GM18868 (cell line): ENCODE measurements around the gene WBP11.
A peak's percentile ranks its signal among the peaks of the same experiment; 100 is the strongest.

Experiments used
- ATAC-seq: cut with Tn5 transposase; IDR thresholded peaks from one replicate; pipeline ENCODE4 v1.9.1; 2021; ENCODE audit warnings: mild to moderate bottlenecking, moderate library complexity; ENCODE audit not compliant: unreplicated experiment

WBP11 gene

DNA sequence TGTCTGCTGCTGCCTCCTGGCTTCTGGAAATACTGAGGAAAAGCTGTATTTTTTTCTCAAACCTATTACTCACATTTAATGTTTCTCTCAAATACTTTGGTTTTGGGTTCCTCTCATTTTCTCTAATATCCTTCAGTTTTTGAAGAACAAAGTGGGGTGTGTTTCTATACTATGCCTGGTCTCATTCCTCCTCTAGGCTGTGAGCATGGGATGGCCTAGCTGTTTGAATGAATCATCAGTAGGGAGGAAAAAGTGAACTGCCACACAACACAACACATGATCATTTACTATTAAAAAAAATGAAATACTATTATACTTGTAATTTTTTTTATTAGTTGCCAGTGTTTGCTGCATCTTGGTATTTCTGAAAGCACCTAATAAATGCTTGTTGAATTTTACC lies 22.0 kb upstream of the WBP11 start:
- ATAC-seq, result no peak

DNA sequence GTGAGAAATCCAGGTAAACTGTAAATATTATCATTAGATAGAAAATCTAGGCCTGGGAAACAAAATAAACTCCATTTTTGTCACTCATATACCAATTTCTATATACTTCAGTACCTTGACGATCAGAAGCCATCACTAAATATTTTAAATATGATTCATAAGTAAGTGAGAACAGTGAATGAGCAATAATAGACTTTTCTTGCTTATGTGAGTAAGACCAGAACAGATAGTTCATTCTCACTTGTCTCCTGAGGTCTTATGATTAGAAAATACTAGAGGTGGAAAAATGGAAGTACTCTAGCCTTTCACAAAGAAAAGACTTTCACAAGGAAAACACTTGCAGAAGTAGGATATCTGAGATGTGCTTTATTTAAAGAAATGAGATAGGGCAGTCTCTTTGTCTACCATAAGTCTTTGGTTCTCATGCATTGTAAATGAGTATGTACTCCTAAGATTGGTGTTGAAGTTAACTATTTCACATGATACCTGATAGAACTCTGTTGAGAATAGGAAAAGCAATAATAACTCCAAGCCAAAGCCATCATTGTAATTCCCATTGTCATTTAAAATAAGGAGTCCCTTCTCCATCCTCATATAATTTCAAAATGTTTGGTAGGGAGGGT lies 20.8 kb upstream of the WBP11 start:
- peak; percentile 41 for ATAC-seq

DNA sequence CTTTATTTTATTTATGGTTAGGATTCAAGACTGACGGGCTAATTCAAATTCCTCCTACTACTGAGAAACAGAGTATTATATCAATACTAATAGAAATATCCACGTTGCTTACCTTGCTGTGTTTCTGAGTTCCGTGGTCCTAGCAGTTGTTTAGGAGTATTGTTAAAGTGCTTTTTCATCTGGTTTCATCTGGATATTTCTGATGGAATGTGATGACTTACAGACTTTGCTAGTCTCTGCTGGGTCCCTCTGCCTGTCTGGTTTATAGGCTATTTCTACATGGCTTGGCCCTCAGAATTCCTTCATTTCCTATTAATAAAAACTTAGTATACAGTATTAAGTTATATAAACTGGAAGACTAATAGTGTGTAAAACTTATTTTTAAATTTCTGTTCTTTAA lies 10.7 kb upstream of the WBP11 start, which contains the start of gene SMCO3:
TSS of gene SMCO3 (minus strand) at position 169 of the 400 bp plus-strand sequence. CDS start 7,502 bp downstream, outside the sequence.
- ATAC-seq, result no peak

DNA sequence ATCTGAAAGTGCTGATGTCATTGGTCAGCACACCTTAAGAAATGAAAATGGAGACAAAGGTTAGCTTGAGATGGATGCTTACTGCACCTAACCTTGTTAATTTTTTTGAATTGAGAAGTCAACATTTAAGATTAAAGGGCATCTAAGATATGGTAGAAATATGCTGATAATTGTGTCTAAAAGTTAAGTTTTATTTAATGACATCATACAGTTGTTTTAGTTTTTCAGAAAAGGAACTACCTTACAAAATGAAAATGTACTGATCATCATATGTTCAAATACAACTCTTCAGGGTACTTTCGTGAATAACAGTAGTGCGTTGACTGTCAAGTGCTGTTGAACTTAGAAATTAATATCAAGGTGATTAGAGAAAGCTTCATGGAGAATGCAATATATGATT lies 8.2 kb upstream of the WBP11 start:
- no peak for ATAC-seq

DNA sequence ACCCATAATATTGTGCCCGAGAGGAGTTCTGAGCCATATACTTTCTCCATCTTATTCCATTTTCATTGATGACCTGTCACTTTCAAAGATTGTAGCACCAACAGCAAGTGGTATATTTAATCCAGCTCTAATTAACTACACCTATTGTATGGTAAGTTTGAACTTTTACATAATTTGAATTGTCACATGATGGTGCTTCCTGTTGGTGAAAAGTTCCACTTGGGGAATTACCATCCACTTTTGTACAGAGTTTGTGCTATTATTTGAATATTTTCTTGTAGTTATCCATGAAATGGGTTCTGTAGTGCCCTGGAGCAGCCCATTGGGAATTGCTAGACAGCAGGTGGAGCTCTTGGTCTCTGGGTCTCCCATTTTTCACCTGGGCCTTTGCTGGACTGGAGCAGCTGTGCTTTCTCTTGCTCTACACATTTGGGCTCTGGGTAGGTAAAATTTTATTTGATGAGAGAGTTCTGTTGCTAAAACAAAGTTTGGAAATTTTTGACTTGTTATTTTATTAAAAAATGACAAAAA lies 7.7 kb upstream of the WBP11 start:
- ATAC-seq, result no peak

DNA sequence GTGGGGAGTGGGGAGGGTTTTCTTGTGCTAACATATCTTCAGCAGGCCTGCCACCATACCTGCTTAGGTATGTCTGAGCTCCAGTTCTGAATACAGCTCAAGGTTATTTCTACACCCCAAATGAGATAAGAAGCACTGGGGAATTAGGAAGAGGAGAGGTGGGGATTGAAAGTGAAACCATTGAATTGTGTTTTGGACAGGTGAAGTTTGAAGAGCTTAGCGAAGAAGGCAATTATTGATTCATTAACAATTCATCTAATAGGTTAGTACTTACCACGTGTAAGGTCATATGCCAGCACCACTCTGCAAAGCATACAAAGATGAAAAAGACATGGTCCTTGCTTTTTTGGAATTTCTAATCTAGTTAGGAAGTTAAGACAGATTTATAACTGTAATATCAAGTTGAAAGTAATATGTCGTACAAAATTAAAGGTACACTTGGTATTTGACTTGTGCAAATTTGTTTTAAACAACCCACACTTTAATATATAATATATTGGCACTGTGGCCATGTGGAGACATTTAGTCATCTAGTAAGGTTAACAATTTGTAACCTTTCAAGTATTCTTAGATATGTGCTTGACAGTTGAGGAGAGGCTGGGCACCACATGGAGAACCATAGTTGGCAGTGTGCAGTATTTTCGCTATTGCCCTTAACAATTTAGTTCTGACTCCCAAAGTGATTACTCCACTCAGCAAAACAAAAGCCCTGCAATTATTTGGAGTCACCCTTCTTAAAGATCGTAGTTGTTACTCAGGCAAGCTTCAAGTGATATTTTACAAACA lies 7.1 kb upstream of the WBP11 start:
- ATAC-seq, result no peak

DNA sequence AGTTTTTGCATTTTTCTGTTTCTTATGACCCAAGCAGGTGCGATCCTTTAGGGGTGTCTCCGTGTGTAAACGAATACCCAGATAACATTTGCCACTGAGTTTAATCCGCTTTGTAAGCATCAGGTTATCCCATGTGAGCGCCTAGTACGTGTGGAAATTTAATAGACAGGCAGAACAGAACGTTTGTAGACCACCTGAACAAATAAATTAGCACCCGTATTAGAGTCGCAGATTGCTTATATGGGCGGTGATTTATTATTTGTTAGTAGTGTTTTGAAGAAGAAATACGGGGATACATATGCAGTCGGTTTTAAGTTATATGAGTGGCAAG lies 517 bp upstream of the WBP11 start:
- ATAC-seq, result peak; percentile 17

DNA sequence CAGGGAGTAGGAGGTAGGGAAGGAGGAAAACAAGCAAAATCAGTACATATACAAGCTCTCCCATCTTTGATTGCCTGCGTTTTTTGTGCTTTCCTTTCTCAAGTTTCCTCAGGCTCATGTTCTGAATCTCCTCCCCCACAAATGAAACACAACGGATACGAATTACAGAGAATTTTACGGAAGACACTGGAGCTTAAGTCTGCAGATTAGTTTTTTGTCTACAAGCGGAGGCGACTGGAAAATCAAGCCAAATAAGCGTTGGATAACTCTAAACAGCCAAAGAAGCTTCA lies 612 bp downstream of the WBP11 start:
- no peak for ATAC-seq

DNA sequence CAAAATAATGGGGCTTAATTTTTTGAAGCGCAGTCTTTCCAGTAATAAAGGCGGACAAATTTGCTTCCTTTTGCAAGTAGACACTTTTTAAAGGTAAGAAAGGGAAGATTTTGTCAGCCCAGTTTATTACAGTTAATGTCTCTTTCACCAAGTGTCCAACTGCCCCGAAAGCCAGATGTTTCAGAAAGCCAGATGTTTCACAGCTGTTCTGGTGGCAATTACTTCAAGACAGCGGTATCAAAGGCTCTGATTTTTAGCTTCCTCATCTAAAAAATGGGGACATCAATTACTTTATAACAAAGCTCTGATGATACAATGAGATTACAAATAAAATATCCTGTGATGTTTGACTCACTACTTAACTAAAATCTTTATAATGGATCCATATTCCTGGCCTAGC lies 1.0 kb downstream of the WBP11 start:
- no peak for ATAC-seq

DNA sequence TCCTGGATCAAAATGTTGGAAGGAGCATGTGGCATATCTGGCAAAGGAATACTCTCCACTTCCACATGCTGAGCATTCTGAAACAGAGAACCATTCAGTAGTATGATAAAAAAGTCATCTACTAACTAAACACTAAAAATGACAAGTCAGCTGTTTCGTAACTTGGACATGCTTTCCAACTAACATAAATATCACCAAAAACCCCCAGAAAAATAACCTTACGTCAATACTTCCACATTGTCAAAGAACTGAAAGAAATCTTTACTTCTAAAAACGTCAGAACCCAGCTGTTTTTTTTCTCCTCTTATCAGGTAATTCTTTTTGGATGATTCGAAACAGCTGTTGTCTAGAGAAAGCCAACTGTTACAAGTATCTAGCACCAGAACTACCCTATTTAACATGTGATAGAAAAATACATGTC lies 8.2 kb downstream of the WBP11 start:
- peak; percentile 78 for ATAC-seq

DNA sequence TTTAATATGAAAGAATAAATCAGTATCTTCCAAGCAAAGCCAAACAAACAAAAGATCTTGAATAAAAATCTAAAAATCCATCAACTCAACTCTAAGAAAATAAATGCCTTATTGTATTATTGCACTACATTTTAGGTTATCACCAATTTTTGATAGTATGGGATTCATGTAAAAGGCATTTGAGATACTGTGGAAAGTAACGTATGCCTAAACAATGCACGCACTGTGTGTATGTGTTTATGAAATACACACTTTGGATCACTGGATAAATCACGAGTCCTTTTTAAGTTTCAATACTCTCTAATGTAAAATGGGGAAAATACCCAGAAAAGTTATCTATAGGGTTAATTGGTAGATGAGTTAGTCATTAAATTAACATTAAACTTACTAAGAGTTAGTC lies 17.7 kb downstream of the WBP11 start:
- ATAC-seq, result no peak

DNA sequence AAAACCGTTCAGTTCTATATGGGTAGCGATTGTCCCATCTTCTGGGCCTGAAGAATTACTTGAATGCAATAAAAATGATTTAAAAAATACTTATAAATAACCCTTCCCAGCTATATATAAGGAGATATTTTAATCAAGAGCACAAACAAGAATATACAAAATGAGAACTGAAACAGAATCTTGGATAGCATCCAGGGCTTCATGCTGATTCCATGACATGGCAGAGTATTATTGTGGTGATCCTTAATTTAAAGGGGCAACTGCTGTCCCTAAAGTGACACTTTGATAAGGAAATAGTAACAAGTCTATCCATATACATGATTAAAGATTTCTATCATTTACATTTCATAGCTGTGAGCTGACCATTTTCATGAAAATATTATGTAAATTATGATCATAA lies 18.8 kb downstream of the WBP11 start:
- ATAC-seq, result no peak

DNA sequence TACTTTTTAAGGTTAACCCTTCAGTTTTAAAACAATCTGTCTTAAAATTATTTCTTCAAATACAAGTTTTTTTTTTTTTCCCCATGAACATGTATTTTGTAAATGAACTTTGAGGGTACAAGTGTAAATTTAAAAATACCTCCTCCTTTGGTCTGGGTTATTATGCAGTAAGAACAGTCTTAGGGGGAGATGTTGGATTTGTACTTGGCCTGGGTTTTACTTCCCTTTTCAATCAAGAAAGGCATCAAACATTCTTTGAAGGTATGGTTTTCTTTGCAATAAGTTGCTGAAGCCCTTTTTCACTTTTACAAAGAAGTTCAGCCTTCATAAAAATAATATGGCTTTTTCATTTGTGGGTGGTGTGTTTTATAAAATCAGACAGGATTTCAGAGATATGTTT lies 20.5 kb downstream of the WBP11 start:
- ATAC-seq, result peak; percentile 80

DNA sequence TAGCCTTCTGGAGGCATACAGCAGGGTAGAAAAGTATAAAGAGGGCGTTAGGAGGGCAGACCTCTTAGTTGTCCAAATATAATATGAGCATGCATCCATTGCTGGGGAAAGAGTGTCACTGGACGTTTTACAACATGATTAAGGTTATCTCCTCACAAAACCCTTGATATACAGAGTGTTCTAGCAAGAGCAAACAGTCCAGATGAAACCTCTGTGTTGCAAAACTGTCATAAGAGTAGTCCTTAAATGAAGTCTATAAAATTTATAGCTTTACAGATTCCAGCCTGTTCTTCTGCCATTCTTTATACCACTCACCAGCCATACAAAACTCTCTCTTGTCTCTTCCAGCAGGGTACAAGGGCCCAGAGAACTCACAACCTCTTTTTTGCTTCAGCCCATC lies 21.7 kb downstream of the WBP11 start:
- ATAC-seq, result no peak

DNA sequence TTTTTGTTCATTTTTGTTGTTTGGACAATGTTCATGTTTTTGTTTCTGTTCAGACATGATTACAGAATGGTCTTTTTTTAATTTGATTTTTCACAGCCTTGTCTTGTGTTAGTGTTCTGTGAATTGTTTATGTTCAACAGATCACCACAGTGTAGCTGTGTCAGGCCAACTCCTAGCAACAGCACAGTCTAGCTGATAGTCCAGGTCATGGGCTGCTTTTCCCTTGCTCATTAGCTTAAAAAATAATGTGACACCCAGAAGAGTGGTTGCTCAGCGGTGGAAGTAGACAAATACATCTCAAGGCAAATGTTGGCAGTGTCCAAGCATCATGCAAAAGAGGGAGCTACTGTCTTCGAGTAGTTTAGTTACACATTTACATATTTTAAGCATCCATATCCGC lies 22.4 kb downstream of the WBP11 start:
- no peak for ATAC-seq

DNA sequence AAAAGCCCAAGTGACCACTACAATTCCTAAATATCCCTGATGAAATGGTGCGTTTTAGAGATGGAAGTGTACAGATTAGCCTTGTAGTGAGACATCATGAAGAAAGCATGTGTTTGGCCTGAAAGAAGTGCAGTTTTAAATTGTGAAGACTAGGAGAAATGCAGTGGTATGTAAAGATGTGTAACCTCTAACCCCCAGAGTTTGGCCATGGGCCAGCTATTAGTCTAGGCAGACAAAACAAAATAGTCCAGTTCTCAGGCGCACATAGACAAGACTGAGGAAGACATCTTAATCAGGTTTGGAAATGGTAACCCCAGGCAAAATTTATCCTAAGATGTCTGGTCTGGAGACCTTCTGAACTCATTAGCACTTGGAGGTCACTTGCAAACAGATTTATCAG lies 23.4 kb downstream of the WBP11 start:
- no peak for ATAC-seq

DNA sequence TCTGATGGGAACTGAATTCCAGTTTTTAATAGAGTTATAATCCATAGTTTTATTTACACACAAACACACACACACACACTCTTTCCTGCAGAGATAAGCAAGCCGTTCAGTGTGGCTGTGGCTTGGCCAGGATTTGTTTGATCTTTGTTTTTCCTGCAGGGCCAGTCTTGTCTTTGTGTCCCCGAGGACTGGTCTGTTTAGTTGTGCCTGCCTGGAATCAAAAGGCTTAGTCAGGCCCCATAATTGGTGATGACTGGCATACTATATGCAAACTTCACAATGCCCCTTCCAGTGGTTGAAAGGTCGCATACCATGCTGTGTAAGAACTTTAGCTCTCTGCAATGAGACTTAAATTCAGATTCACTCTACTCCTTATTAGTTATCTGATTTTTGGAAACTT lies 26.0 kb downstream of the WBP11 start:
- ATAC-seq, result no peak

DNA sequence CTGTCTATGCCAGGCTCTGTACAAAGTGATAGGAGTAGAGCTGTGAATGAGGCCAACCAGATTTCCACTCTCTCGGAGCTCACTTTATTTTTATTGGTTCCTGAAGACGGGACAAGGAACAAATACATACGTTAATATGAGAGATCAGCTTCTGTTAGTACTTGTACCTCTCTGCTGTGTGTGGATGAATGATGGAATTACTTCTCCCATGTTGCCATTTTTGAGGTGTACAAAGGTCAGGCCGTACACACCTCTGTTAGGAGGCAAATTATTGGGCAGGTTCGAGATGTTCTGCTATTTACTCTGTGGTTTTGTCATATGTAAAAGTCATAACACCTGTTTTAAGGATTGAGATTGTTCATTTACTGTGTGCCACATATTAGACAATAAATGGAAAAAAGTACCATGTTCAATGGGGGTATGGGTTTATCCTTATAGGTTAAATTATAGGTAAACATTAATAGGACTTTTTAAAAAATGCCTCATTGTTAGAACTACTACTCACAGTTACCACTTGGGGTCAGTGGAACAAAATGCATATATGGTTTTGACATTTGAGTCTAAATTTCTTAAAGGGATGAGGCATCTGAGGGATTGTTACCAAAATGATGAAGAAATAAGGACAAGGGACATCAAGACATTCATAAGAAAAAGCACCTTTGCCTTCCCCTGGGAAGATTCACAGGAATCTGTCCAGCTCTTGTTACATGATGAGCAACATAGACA lies 26.9 kb downstream of the WBP11 start:
- no peak for ATAC-seq

DNA sequence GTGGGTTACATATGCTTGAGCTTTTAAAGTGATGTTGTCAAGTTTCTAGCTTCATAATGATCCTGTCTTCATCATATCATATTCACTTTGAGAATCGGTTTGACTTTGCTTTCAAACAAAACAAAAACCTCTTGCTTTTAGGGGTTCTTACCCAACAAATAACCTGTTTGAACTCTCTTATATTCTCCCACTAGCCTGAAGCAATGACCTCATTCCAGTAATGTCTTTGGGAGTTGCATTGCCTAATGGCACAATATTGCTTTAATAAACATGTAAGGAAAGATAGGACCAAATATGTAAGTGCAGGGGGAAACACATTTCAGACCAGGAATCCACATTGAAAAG lies 27.7 kb downstream of the WBP11 start:
- no peak for ATAC-seq

DNA sequence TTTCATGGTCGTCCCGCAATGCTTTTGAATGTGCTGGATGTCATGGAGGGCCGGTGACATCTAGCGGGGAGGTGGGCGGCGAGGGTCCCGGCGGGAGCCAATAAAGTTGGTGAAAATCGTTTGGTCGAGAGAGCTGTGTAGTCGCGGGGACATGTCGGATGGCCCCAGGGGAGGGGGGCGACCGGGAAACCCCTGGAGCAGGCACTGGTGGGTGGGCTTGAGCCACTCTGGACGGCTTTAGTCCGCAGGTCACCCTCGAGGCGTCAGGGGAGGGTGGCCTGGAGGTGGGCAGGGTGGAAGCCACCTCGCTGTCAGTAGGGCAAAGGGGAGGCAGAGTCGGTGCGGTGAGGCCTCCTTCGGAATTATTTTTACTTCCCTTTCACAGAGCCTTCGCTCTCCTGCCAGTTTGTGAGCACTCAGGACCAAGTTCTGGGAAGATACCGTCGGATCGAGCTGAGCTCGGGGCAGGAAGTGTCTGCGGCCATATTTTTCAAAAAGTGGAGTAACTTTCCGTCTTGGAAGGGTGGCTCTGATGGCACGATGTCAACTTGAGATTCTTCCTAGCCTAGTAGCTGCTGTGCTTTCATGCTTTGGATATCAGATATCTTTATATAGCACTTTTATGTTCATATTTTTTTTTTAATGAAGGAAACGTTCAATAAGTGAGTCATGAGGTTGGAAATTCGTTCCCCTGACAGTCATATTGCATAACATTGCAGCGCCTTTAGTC lies 28.2 kb downstream of the WBP11 start:
- ATAC-seq, result no peak

DNA sequence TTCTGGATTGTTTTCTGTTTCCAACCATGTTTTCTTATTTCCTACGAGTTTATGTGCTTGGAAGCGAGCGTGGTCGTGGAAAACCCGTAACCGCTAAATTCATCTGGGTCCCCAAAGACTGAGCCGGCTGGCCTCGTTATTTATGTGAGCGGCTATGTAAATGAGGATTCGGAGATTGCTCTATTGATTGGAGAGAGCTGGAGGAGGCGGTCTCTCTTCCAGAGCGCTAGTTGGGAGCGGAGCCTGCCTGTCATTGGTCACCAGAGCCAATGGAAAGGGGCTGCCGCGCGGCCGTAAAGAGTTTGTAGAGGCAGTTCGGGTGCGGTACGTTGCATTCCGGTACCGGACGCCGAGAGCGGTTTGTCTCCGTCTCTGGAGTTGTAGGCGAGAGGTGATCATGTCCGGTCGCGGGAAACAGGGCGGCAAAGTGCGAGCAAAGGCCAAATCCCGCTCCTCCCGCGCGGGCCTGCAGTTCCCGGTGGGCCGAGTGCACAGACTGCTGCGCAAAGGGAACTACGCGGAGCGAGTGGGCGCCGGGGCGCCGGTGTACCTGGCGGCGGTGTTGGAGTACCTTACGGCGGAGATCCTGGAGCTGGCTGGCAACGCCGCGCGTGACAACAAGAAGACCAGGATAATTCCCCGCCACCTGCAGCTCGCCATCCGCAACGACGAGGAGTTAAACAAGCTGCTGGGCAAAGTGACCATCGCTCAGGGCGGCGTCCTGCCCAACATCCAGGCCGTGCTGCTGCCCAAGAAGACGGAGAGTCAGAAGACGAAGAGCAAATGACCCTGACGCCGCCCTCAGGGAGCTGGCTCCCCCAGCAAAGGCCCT lies 29.0 kb downstream of the WBP11 start:
- peak; percentile 59 for ATAC-seq
